Gastroesophageal sphincter (tissue), 4 donors: ENCODE results near the gene LRRC28. TPM values are rescaled to one million over a fixed set of nuclear protein-coding genes. Genes with fewer than 3 reads are reported as not detected.
A peak's percentile ranks its signal among the peaks of the same experiment; 100 is the strongest.

Experiments
- ATAC-seq: fragments of 150-250 bp; one replicate; pipeline ENCODE4 v1.9.1; 2016; ENCODE audit warnings: mild to moderate bottlenecking, moderate library complexity
- H3K27ac ChIP-seq, 4 donors: fragments of 200-600 bp; sonication (generic) in 3 of 4; 1 replicate in 3 of 4; 2 replicates in 1 of 4; pipeline ENCODE4 v1.5.1; 2016 to 2019
- H3K27me3 ChIP-seq: fragments of 200-600 bp; sonication (generic); one replicate; pipeline ENCODE4 v1.5.1; 2019
- H3K36me3 ChIP-seq, 2 donors: fragments of 200-600 bp; sonication (generic); one replicate each; pipeline ENCODE4 v1.5.1; 2019; ENCODE audit warnings: control low read depth in 1 of 2
- H3K4me1 ChIP-seq, 3 donors: fragments of 200-600 bp; sonication (generic); 1 replicate in 2 of 3; 2 replicates in 1 of 3; pipeline ENCODE4 v1.5.1; 2016 to 2019; ENCODE audit warnings: control low read depth in 2 of 3
- H3K4me3 ChIP-seq, 2 donors: fragments of 200-600 bp; sonication (generic); one replicate each; pipeline ENCODE4 v1.5.1; 2019; ENCODE audit warnings: mild to moderate bottlenecking in 1 of 2, moderate library complexity in 1 of 2
- H3K9me3 ChIP-seq, 3 donors: fragments of 200-600 bp; sonication (generic); one replicate each; pipeline ENCODE4 v1.5.1; 2017 to 2019; ENCODE audit warnings: control low read depth in 2 of 3
- EP300 ChIP-seq: sonication (generic); formaldehyde crosslinking; IDR thresholded peaks from one replicate; pipeline ENCODE4 v1.6.1; 2017; ENCODE audit warnings: antibody characterized with exemption, mild to moderate bottlenecking
- POLR2A ChIP-seq, 2 donors: fragments of 450-650 bp; IDR thresholded peaks; one replicate each; pipeline ENCODE4 v1.6.1; 2017; ENCODE audit warnings: antibody characterized with exemption in 2 of 2, mild to moderate bottlenecking in 2 of 2, moderate library complexity in 1 of 2
- POLR2AphosphoS5 ChIP-seq: sonication (generic); formaldehyde crosslinking; IDR thresholded peaks from one replicate; pipeline ENCODE4 v1.6.1; 2017; ENCODE audit warnings: antibody characterized with exemption
- WGBS, 2 donors: methylation state at CpG; one replicate each; pipeline ENCODE4 v1.1.5; 2018; ENCODE audit warnings: low coverage in 1 of 2; 5-methylcytosine and 5-hydroxymethylcytosine counted together
- total RNA-seq, 4 donors: library from RNA; depleted of rRNA; stranded (reverse); fragments of >200 nt; gene quantifications; one replicate each; pipeline ENCODE4 v1.1.0, GENCODE V29; 2016
- TF ChIP-seq, protein P1 (sequence below), 4 experiments: fragments of 200-600 bp in 2 of 4; fragments of 450-650 bp in 2 of 4; sonication (generic) in 1 of 4; IDR thresholded peaks; one replicate each; pipeline ENCODE4 v1.5.1; 2017 to 2019; ENCODE audit warnings: antibody characterized with exemption in 4 of 4, mild to moderate bottlenecking in 2 of 4, moderate library complexity in 2 of 4

Gene LRRC28
- total RNA-seq, 4 donors from 2014 or later = 26.1 to 47.2 (median 28.5) TPM

DNA sequence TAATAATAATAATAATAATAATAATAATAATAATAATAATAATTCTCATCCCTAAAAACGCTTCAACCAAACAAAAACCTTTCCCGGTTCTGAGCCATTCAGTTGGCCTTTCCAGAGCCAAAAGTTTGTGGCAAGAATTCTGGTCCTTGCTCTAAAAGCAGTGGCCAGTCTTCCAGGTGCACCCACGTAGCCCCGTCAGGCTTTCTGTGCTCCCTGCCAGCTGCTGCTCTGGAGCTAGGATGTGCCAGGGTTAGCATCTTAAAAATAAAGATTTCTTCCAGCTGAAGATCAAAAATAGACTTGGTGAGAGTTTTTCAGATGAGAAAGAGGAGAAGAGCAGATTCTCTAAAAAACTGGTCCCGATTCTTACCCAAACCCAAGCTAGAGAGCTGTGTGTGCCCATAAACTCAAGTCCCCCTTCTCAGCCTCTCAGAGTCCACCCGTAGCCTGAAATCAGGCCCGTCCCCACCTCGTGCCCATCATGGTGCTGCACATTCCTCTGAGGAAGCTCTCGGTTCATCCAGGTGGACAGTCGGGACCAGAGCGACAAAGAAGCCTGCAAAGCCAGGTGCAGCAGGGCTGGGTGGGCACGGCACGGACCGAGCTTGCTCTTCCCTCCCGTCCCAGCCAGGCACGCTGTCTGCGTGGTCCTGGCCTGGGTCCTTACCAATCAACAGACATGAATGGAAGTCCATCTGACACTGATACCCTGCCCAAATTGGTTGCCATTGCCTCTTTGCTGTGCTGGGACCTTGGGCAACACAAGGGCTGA lies 155.6 kb downstream of the LRRC28 start:
- TF ChIP-seq EP300 (no peak), POLR2AphosphoS5 (no peak), POLR2A (IDR thresholded peaks at IDR 0.05) (no peak)
- TF ChIP-seq, protein P1, sequence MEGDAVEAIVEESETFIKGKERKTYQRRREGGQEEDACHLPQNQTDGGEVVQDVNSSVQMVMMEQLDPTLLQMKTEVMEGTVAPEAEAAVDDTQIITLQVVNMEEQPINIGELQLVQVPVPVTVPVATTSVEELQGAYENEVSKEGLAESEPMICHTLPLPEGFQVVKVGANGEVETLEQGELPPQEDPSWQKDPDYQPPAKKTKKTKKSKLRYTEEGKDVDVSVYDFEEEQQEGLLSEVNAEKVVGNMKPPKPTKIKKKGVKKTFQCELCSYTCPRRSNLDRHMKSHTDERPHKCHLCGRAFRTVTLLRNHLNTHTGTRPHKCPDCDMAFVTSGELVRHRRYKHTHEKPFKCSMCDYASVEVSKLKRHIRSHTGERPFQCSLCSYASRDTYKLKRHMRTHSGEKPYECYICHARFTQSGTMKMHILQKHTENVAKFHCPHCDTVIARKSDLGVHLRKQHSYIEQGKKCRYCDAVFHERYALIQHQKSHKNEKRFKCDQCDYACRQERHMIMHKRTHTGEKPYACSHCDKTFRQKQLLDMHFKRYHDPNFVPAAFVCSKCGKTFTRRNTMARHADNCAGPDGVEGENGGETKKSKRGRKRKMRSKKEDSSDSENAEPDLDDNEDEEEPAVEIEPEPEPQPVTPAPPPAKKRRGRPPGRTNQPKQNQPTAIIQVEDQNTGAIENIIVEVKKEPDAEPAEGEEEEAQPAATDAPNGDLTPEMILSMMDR (IDR thresholded peaks at IDR 0.05) = no peak
- Histone ChIP-seq H3K9me3 (no peaks in the 10 kb centered on the region), H3K27ac (peak overlapping the region in 2 of 4 donors; percentile 60 to 65), H3K4me1 (peaks cover 5 to 36% (median 18%) of the 10 kb centered on the region in 3 donors), H3K27me3 (no peaks in the 10 kb centered on the region), H3K36me3 (no peaks in the 10 kb centered on the region), H3K4me3 (no peak overlapping the region)
- 86 to 95% methylated on average over 4 to 5 of the region's 17 CpGs for WGBS, 2 donors
- no peak for ATAC-seq

DNA sequence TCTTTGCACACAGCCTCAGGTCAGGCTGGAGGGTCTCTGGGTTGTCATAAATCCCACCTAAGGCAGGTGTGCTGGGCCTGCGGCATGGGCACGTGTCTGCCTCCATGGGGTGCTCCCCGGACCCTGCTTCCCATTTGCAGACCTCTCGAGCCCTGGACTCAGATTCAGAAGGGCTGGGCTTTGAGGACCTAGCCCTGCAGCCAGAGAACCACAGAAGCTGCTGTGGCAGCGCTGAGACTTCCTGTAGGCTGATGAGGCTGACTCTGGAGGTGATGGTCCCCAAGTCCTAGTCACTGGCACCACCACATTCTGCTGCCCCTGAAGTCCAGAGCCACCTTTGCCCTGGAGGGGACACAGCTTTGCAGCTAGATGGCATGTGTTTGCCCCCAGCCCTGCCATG lies 156.4 kb downstream of the LRRC28 start:
- 80% methylated on average over 1 of the region's 5 CpGs; no CpG with 5 or more reads in 1 of the 2 donors for WGBS, 2 donors
- Histone ChIP-seq H3K27me3 (no peaks in the 10 kb centered on the region), H3K36me3 (no peaks in the 10 kb centered on the region), H3K4me1 (peaks cover 5 to 28% (median 15%) of the 10 kb centered on the region in 3 donors), H3K27ac (peak overlapping the region in 3 of 4 donors; percentile 55 to 65 (median 60)), H3K9me3 (no peaks in the 10 kb centered on the region), H3K4me3 (no peak overlapping the region)
- TF ChIP-seq, protein P1 (IDR thresholded peaks at IDR 0.05) = no peak
- no peak for TF ChIP-seq POLR2AphosphoS5
- TF ChIP-seq EP300 = no peak
- no peak for TF ChIP-seq POLR2A (IDR thresholded peaks at IDR 0.05)
- no peak for ATAC-seq

DNA sequence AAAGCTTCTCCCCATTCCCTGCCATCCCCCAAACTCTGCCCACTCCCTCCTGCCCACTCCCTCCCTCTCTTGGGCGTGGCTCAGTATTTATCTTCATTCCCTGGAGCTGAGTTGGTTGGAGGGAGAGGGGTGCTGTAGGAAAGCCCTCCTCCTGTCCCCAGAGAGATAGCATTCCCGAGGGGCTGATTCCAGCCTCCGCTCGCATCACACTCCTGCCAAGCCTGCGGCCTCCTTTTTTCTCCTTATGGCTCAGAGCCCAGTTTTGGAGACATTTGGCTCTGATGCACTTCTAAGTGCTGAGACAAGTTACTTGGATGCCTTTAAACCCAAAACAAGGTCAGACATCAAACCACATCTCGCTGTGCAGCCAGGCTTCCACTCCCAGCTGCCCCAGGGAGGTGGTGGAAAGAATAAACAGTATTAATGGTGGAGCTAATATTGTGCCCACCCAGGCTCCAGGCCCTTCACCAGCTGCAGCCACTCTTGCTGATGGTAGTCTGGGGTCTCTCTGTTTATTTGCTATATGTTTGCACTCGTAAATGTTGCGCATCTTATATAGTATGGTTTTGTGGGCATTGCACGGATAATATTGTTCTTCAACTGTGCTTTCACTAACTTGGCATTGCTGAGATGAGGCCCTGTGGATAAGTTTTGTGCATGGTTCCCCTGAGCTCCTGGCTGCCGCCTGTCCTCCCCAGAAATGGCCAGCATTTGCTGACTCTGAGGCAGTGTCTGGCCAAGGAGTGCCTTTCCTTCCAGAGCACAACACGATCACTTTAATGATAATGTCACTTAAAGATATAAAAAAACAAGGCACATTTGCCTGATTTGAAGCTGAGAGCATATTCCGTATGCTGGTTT lies 157.2 kb downstream of the LRRC28 start:
- WGBS, 2 donors = 25 to 27% methylated on average over 7 to 8 of the region's 12 CpGs
- no peaks in the 10 kb centered on the region for H3K36me3 ChIP-seq
- ATAC-seq = peak; percentile 26

DNA sequence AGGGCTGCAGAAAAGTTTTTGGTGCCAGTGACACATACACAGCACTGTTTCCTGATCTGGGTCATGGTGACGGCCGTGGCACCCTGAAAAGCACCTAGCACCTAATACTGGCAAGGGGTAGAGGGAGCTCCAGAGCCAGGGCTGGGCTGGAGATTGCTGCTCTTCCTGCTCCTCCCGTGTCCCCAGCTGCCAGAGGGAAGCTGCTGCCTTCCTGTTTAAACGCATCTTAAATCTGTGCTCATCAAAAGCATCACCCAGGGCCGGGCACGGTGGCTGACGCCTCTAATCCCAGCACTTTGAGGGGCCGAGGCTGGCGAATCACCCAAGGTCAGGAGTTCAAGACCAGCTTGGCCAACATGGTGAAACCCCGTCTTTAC lies 157.8 kb downstream of the LRRC28 start:
- no peak for TF ChIP-seq EP300
- TF ChIP-seq, protein P1 (IDR thresholded peaks at IDR 0.05) = peak in 3 of 4 experiments; percentile 52 to 65 (median 65)
- WGBS, 2 donors = 0% methylated on average over 2 of the region's 10 CpGs; no CpG with 5 or more reads in 1 of the 2 donors
- H3K27ac ChIP-seq = peak overlapping the region in 3 of 4 donors; percentile 55 to 65 (median 60)
- no peaks in the 10 kb centered on the region for H3K9me3 ChIP-seq
- no peaks in the 10 kb centered on the region for H3K36me3 ChIP-seq
- ATAC-seq = peak; percentile 76
- no peaks in the 10 kb centered on the region for H3K27me3 ChIP-seq
- peaks cover 5 to 27% (median 15%) of the 10 kb centered on the region in 3 donors for H3K4me1 ChIP-seq
- H3K4me3 ChIP-seq = no peak overlapping the region

More for the DNA sequence above, 157.2 kb downstream of the LRRC28 start:
- H3K4me1 ChIP-seq = peaks cover 5 to 27% (median 15%) of the 10 kb centered on the region in 3 donors
- TF ChIP-seq POLR2AphosphoS5 = peak; percentile 53
- TF ChIP-seq EP300 = no peak
- no peaks in the 10 kb centered on the region for H3K9me3 ChIP-seq
- H3K27ac ChIP-seq = peak overlapping the region in 3 of 4 donors; percentile 55 to 65 (median 60)
- no peak overlapping the region for H3K4me3 ChIP-seq
- H3K27me3 ChIP-seq = no peaks in the 10 kb centered on the region

DNA sequence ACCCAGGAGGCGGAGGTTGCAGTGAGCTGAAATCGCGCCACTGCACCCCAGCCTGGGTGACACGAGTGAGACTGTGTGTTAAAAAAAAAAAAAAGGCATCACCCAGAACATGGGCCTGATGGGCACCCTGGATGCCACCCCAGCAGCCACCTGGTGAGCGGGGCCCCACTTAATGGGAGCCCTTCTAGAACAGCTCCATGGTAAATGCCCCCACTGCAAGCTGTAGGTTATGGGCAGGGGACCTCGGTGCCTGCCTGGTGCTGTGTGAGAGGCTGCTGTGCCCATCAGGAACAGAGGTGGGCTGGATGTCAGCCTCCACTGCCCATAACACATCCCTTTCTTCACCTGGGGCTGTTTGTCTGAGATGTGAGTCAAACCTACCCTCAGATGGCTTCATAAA lies 158.3 kb downstream of the LRRC28 start:
- H3K9me3 ChIP-seq = no peaks in the 10 kb centered on the region
- no peak for ATAC-seq
- TF ChIP-seq, protein P1 (IDR thresholded peaks at IDR 0.05) = no peak
- TF ChIP-seq POLR2A (IDR thresholded peaks at IDR 0.05) (no peak), POLR2AphosphoS5 (no peak), EP300 (no peak)
- H3K4me1 ChIP-seq = peaks cover 5 to 27% (median 15%) of the 10 kb centered on the region in 3 donors
- no peaks in the 10 kb centered on the region for H3K27me3 ChIP-seq
- peak overlapping the region in 3 of 4 donors; percentile 55 to 65 (median 60) for H3K27ac ChIP-seq
- H3K4me3 ChIP-seq = no peak overlapping the region
- H3K36me3 ChIP-seq = no peaks in the 10 kb centered on the region
- WGBS, 2 donors = 80 to 100% methylated on average over 3 to 4 of the region's 6 CpGs
